Measurements from ENCODE around the gene EFNB2.

- TF ChIP-seq CTCF (IDR thresholded peaks at IDR 0.05) (no peak), POLR2A (IDR thresholded peaks at IDR 0.05) (no peak)
Measured at GRCh38 chr13:106489849-106490568, 45.5 kb downstream of the EFNB2 start.
